Measurements from ENCODE around the gene VANGL2.

The VANGL2 gene

GRCh38 chr1:160406131-160406968, 6.0 kb downstream of the VANGL2 start:
- no peak for DNase-seq

GRCh38 chr1:160407839-160408801, 7.8 kb downstream of the VANGL2 start:
- DNase-seq = no peak

- DNase-seq = no peak
Observed at GRCh38 chr1:160408864-160409263, 8.5 kb downstream of the VANGL2 start.

- no peak for DNase-seq
Observed at GRCh38 chr1:160409486-160409885, 9.1 kb downstream of the VANGL2 start.

GRCh38 chr1:160410406-160411005, 10.1 kb downstream of the VANGL2 start:
- peak; percentile 20 for DNase-seq

GRCh38 chr1:160411271-160412027, 11.1 kb downstream of the VANGL2 start:
- DNase-seq = no peak

GRCh38 chr1:160412028-160412362, 11.6 kb downstream of the VANGL2 start:
- DNase-seq = no peak

GRCh38 chr1:160413716-160414115, 13.4 kb downstream of the VANGL2 start:
- DNase-seq = no peak

GRCh38 chr1:160414881-160415280, 14.5 kb downstream of the VANGL2 start:
- DNase-seq = no peak

- DNase-seq = no peak
Observed at GRCh38 chr1:160415696-160416290, 15.4 kb downstream of the VANGL2 start.

GRCh38 chr1:160416369-160416768, 16.0 kb downstream of the VANGL2 start:
- peak; percentile 37 for DNase-seq

GRCh38 chr1:160418483-160418882, 18.1 kb downstream of the VANGL2 start:
- DNase-seq = no peak

- DNase-seq = no peak
Observed at GRCh38 chr1:160419150-160419837, 18.9 kb downstream of the VANGL2 start.

- DNase-seq = no peak
Observed at GRCh38 chr1:160419838-160420169, 19.4 kb downstream of the VANGL2 start.

GRCh38 chr1:160420881-160421842, 20.8 kb downstream of the VANGL2 start:
- no peak for DNase-seq

- DNase-seq = no peak
Observed at GRCh38 chr1:160421881-160422280, 21.5 kb downstream of the VANGL2 start.

- no peak for DNase-seq
Observed at GRCh38 chr1:160423966-160424365, 23.6 kb downstream of the VANGL2 start.

- DNase-seq = no peak
Observed at GRCh38 chr1:160425847-160426246, 25.5 kb downstream of the VANGL2 start.

- no peak for DNase-seq
Observed at GRCh38 chr1:160427625-160428024, 27.3 kb downstream of the VANGL2 start.

- DNase-seq = no peak
Observed at GRCh38 chr1:160428053-160428452, 27.7 kb downstream of the VANGL2 start.

GRCh38 chr1:160428655-160429054, 28.3 kb downstream of the VANGL2 start:
- DNase-seq = no peak
